Pancreas (tissue), 10 donors: Measurements from ENCODE around the gene MAZ. TPM values are rescaled to one million over a fixed set of nuclear protein-coding genes. Genes with fewer than 3 reads are reported as not detected.
"Not testable (repeated sequence)": the region's sequence is repeated elsewhere in the genome, so short reads cannot be mapped to it uniquely, and the experiment has no call there.

Source experiments
- ATAC-seq, 4 donors: fragments of 200-7000 bp; cut with Tn5 transposase; one replicate each; pipeline versions ENCODE4 v1.8.0 to v1.9.1; 2020; ENCODE audit warnings: mild to moderate bottlenecking in 4 of 4, moderate library complexity in 4 of 4
- DNase-seq, 6 donors: peaks; one replicate each; pipeline ENCODE4 v3.0.0-alpha.2; 2020
- FAIRE-seq: peaks from 2 replicates; lab custom pipeline; 2012; peaks lifted over from hg19 to GRCh38; lab: Jason Lieb, UNC
- H3K27ac ChIP-seq, 4 donors: fragments of 200-600 bp; sonication (generic); 1 replicate in 3 of 4; 2 replicates in 1 of 4; pipeline versions ENCODE4 v1.5.0 to v1.8.0; 2020
- H3K27me3 ChIP-seq, 4 donors: fragments of 200-600 bp; one replicate each; pipeline ENCODE4 v1.8.0; 2021
- H3K36me3 ChIP-seq, 3 donors: fragments of 200-600 bp; sonication (generic) in 1 of 3; one replicate each; pipeline versions ENCODE4 v1.5.0 to v1.8.0; 2020 to 2021
- H3K4me1 ChIP-seq, 3 donors: fragments of 200-600 bp; one replicate each; pipeline ENCODE4 v1.8.0; 2021
- H3K4me3 ChIP-seq, 4 donors: fragments of 200-600 bp; sonication (generic) in 2 of 4; one replicate each; pipeline versions ENCODE4 v1.5.0 to v1.8.0; 2020 to 2021
- H3K9me3 ChIP-seq, 4 donors: fragments of 200-600 bp; one replicate each; pipeline ENCODE4 v1.8.0; 2021
- CTCF ChIP-seq, 4 donors: fragments of 200-600 bp; sonication (generic) in 3 of 4; IDR thresholded peaks; one replicate each; pipeline versions ENCODE4 v1.5.0 to v1.8.0; 2021; ENCODE audit warnings: antibody characterized with exemption in 4 of 4
- WGBS, 2 donors: extraction: QIAGEN DNeasy Blood & Tissue Kit; methylation state at CpG; one replicate each; pipeline ENCODE4 v1.1.7; 2013; 5-methylcytosine and 5-hydroxymethylcytosine counted together
- intact Hi-C, 3 donors: fragments of 100-400 bp; cut with DNase I; formaldehyde crosslinking; loops; one replicate each; pipeline versions ENCODE4 v1.11.1 to v1.14.2; 2022
- polyA plus RNA-seq, 2 donors: library from polyadenylated mRNA; stranded (reverse); fragments of 200-250 nt; gene quantifications; one replicate each; pipeline ENCODE4 v1.2.3, GENCODE V29; 2013
- total RNA-seq, 6 donors: library from RNA; stranded (reverse); fragmentation: NEBNext Ultra II Directional in 4 of 6; extraction: Animal tissue kit (Norgen Biotek cat#: 25700) in 4 of 6; gene quantifications; one replicate each; pipeline versions ENCODE4 v1.2.1 to v1.2.4, GENCODE V29; 2021 to 2023
- donor health status: healthy with polysubstance abuse.
- donor health status: DM: no; HTN: no; CAD: no; lungs with moderate emphysema.
- donor health status: DM: no; HTN: no; CAD: no.
- donor health status: control.
- donor health status: control.
- donor health status: Bipolar disorder and iron deficiency.
- donor health status: DM: yes; HTN: yes; CAD: no.
- donor health status: DM: no; HTN: no; CAD: no.
- donor health status: DM: no; HTN: no; CAD: no.
- donor health status: DM: yes; HTN: yes; CAD: no.

The MAZ gene
- total and polyA plus RNA-seq, 8 donors: 84.8 to 122 (median 96.2) TPM

DNA sequence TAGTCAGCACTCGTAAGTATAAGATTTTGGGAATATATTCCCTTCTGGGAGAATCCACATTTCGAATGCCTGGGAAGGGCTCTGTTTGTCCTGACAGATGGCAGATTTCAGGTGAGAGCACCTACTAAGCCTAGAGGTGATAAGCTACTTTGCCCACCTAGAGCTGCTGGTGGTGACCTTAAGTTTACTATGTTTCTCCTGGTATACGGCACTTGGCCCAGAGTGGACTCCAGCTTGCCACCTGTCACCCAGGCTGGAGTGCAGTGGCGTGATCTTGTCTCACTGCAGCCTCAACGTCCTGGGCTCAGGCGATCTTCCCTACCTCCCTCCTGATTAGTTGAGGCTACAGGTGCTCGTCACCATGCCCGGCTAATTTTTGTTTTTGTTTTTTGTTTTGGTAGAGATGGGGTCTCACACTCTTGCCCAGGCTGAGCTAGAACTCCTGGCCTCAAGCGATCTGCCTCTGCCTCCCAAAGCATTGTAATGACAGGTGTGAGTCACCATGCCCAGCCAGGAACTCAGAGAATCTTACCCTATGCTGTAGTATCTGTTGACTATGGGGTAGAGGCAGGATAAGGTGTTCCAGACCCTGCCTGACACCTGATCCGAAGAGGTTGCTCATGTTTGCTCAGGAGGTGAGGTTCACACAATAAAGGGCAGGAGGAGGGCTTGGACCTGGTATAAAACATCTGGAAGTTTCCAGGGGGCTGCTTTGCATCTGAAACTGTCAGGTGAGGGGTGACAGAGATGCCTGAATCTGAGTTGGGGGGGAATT, 28.6 kb upstream of the MAZ start, which contains the start of gene ZG16:
Gene ZG16, plus strand, starts transcription at position 681 of the 775 bp plus-strand sequence. CDS start 1,011 bp downstream, outside the sequence.
- 65 to 67% methylated on average over 10 of the region's 10 CpGs for WGBS, 2 donors
- peak; percentile 73 to 90 (median 86) for ATAC-seq
- no peak for FAIRE-seq
- H3K9me3 ChIP-seq: no peaks in the 10 kb centered on the region
- no peak for TF ChIP-seq CTCF (IDR thresholded peaks at IDR 0.05)
- no peaks in the 10 kb centered on the region for H3K36me3 ChIP-seq
- no peak within 1 kb of the TSS for H3K4me3 ChIP-seq
- H3K27me3 ChIP-seq: no peaks in the 10 kb centered on the region
- peak in 3 of 6 donors; percentile 41 to 53 (median 42) for DNase-seq
- H3K27ac ChIP-seq: no peak within 1 kb of the TSS
- intact Hi-C loops: no loop called here
- no peaks in the 10 kb centered on the region for H3K4me1 ChIP-seq

DNA sequence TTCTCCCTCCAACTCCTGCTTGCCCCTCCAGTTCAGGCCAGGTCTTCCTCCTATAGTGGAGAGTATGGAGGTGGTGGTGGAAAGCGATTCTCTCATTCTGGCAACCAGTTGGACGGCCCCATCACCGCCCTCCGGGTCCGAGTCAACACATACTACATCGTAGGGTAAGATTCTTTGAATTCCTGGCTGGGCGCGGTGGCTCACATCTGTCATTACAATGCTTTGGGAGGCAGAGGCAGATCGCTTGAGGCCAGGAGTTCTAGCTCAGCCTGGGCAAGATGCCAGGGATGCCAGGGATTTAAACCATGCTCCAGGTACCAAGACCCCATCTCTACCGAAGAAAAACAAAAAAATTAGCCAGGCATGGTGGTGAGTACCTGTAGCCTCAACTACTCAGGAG, 26.9 kb upstream of the MAZ start:
- Histone ChIP-seq H3K27ac (no peak overlapping the region), H3K9me3 (no peaks in the 10 kb centered on the region), H3K36me3 (no peaks in the 10 kb centered on the region), H3K4me3 (no peak overlapping the region), H3K4me1 (no peaks in the 10 kb centered on the region), H3K27me3 (no peaks in the 10 kb centered on the region)
- DNase-seq (peak in 1 of 6 donors; percentile 39), ATAC-seq (no peak), FAIRE-seq (no peak)
- WGBS, 2 donors: 57 to 63% methylated on average over 10 of the region's 10 CpGs
- intact Hi-C loops: no loop called here
- no peak for TF ChIP-seq CTCF (IDR thresholded peaks at IDR 0.05)

- H3K9me3 ChIP-seq, DNase-seq, H3K36me3 ChIP-seq, H3K27me3 ChIP-seq, intact Hi-C loops, H3K27ac ChIP-seq, FAIRE-seq, ATAC-seq, H3K4me1 ChIP-seq, H3K4me3 ChIP-seq: not testable (repeated sequence)
- 81% methylated on average over 13 of the region's 13 CpGs for WGBS, 2 donors
Observed at GRCh38 chr16:29783094-29783953, 23.0 kb upstream of the MAZ start.

DNA sequence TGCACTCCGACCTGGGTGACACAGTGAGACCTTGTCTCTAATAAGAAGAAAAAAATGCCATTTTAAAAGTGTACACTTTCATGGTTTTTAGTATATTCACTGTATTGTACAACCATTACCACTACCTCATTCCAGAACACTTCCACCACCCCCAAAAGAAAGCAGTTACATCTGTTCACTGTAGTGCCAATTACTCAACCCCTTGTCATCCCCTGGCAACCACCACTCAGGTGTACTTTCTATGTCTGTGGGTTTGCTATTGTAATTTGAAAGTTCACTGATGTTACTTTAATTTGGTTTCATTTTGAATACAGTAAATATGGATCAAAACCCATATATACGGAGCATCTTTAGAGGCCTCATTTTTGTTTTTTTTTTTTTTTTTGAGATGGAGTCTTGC, 22.2 kb upstream of the MAZ start:
- H3K9me3 ChIP-seq: no peaks in the 10 kb centered on the region
- H3K27ac ChIP-seq: no peak overlapping the region
- FAIRE-seq: no peak
- intact Hi-C loops: no loop called here
- H3K4me3 ChIP-seq: no peak overlapping the region
- no peak for TF ChIP-seq CTCF (IDR thresholded peaks at IDR 0.05)
- DNase-seq: no peak
- WGBS, 2 donors: 95 to 98% methylated on average over 2 of the region's 2 CpGs
- H3K27me3 ChIP-seq: no peaks in the 10 kb centered on the region
- peaks cover 0 to 2% (median 0%) of the 10 kb centered on the region in 3 donors for H3K4me1 ChIP-seq
- no peaks in the 10 kb centered on the region for H3K36me3 ChIP-seq
- no peak for ATAC-seq

- H3K9me3 ChIP-seq: no peaks in the 10 kb centered on the region
Observed at GRCh38 chr16:29784901-29785500, 21.3 kb upstream of the MAZ start.

GRCh38 chr16:29787155-29787554, 19.2 kb upstream of the MAZ start:
- peaks cover 4 to 14% (median 9%) of the 10 kb centered on the region in 3 donors for H3K4me1 ChIP-seq
- H3K9me3 ChIP-seq, ATAC-seq, H3K36me3 ChIP-seq, H3K4me3 ChIP-seq, H3K27ac ChIP-seq, intact Hi-C loops, DNase-seq, H3K27me3 ChIP-seq, FAIRE-seq: not testable (repeated sequence)
- 67 to 77% methylated on average over 4 of the region's 4 CpGs for WGBS, 2 donors

More at GRCh38 chr16:29784901-29785500, 21.3 kb upstream of the MAZ start:
- intact Hi-C loops: no loop called here
- DNase-seq: peak; percentile 53 to 88 (median 72)
- peak; percentile 76 to 80 (median 78) for TF ChIP-seq CTCF (IDR thresholded peaks at IDR 0.05)
- Histone ChIP-seq H3K36me3 (no peaks in the 10 kb centered on the region), H3K27ac (no peak overlapping the region), H3K27me3 (no peaks in the 10 kb centered on the region), H3K4me1 (peaks cover 0 to 8% (median 0%) of the 10 kb centered on the region in 3 donors), H3K4me3 (peak overlapping the region in 1 of 4 donors; percentile 23)
- ATAC-seq: peak; percentile 80 to 96 (median 94)
- WGBS, 2 donors: 12 to 18% methylated on average over 38 of the region's 38 CpGs
- FAIRE-seq: no peak
